Nucleus accumbens (tissue), 56 donors: Measurements from ENCODE around the gene PRSS56.
"Not testable (repeated sequence)": the region's sequence is repeated elsewhere in the genome, so short reads cannot be mapped to it uniquely, and the experiment has no call there.

Experiments
- DNase-seq, 56 donors: peaks; one replicate each; lab custom pipeline; 2025; lab: John Stamatoyannopoulos, UW

The PRSS56 gene

DNA sequence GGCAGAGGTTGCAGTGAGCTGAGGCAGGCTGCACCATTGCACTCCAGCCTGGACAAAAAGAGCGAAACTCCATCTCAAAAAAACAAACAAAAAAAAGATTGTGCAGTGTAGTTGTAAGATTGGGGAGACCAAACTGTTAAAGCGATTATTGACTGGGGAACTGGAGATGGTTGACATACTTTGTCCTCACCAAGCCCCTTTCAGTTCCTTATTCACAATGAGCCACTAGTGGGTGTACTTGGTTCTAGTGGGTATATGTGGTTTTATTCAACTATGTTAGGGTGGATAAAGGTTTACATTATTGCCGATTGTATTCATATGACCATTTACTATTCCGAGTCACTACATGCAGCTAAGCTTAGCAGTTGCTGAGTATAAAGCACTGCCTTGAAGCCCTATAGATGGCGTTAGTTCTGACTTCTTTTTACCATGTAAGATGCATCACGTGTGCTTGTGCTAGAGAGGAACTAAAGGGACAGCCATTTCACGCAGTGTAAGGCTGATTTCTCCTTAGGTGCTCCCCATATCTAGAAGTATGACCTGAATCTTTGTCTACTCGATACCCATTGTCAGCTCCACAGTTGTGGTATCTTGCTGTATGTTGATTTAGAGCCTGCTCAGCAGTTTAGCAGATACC lies 42.4 kb downstream of the PRSS56 start:
- DNase-seq, result no peak

- no peak for DNase-seq
These were observed 43.4 kb downstream of the PRSS56 start for GRCh38 chr2:232563580-232563979.

- DNase-seq, result no peak
These were observed 47.5 kb downstream of the PRSS56 start for GRCh38 chr2:232567721-232568120.

DNA sequence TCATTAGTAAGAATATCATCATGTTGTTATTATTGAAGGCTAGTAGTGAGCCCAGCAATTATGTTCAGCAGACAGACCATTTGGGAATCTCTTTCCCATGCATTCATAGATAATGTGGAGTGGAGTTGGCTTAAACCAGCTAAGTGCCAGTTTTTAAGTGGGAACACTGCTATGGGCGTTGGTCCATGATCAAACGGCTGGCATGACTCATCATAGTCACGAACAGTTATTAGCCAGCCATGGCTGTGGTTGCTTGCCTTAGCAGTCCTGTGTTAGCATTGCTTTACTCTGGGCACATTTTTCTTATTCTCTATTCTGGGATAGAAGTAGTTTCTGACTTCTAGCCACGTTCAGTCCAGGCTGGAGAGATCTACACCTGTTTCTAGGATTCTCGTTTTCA lies 48.0 kb downstream of the PRSS56 start:
- peak in 1 of 56 donors; percentile 13 for DNase-seq

DNA sequence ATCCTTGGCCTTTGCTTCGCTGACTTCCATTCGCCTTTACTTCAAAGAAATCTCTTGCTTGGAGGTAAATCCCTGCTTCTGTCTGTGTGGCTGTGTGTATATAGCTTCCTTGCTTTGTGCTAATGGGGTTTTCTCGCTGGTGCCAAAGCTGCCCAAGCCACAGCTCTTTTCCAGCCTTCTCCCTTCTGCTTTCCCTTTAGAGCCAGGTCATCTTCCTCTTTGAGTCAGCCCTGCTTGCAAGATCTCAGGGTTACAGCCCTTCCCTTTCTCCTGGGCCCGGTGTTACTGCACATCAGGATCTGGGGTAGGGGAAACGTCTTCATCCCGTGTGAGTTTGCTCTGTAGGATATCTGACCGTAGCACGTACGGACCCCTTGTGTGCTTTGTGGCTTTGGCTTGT lies 49.4 kb downstream of the PRSS56 start:
- DNase-seq, result no peak

GRCh38 chr2:232570481-232570880 lies 50.3 kb downstream of the PRSS56 start:
- not testable (repeated sequence) for DNase-seq

DNA sequence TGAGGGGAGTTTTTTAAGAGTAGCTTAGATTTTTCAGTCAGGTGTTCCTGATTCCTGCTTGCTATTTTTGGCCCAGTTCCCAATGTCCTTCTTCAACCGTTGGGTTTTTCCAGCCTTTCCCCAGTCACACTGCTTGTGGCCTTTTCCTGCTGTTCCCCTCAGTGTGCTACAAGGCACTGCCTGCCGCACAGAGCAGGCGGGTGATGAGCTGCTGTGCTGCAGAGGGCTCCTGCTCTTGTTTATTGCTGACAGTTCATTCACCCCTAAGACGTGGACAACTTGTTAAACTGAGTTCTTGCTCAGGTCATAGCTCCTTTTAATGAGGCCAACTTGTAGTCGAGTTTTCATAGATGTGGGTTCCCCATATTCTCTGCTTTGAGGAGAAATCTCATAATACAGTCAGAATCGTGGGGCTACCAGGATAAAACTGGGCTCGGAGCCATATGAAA lies 50.9 kb downstream of the PRSS56 start:
- DNase-seq, result peak in 3 of 56 donors; percentile 7 to 15 (median 11)

DNA sequence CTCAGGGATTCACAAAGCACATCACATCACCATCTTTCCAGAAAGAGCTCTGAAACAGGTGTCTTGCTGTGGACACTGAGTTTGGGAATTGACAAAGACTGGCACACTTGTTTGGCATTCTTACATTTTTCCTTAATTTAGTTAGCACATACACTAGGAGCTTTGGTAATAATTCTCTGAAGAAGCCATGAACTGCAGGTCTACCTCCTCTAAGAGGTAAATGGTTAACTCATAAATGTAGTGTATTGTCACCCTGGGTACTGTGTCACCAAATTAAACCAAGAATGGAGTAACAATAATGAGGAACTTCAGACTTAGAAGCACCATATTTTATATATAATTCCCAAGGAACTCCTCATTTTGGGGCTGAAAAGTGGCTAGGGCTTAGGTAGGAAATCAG lies 52.9 kb downstream of the PRSS56 start:
- DNase-seq, result no peak

GRCh38 chr2:232573771-232574435 lies 53.7 kb downstream of the PRSS56 start:
- peak in 10 of 56 donors; percentile 9 to 28 (median 14) for DNase-seq

DNA sequence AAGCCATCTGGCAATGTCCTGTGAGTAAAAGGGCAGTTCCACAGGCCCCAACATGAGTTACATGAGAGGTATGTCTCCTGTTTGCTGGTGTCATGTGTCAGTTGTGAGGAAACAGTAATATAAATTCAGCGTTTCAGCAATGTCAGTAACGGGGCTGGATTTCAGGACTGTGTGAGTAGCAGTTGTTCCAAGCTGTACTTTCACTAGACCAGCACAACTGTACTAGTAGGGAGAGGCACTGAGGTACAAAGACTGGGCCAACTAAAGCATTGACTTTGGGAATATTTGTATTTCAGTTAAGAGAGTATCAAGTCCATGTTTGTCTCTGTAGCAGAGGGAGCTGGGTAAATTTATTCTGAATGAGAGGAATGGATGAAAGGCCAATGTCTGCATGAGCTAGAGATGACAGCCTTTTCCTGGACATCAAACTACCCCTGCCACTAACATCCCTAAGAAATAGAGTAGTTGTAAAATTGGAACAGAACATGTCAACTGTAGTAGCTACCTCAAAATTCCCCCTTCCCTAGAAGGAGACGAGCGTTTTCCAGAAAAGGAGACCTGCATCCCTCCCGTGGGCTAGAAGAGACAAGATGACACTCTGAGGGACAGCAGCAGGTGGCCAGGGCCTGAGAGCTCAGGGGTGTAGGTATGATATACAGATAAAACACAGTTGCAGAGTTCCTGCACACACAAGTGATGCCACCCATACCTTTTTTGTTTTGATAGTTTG lies 54.7 kb downstream of the PRSS56 start:
- no peak for DNase-seq
